Measurements from ENCODE around the gene EZH1. TPM values are rescaled to one million over a fixed set of nuclear protein-coding genes. Genes with fewer than 3 reads are reported as not detected.

EZH1 gene
- total and polyA plus RNA-seq, 2 donors = 18.5 to 38.8 TPM

- peaks cover 25 to 74% of the 10 kb centered on the region in 2 donors for H3K4me1 ChIP-seq (ENCODE audit: control insufficient read depth in 2 of 2, insufficient read depth in 2 of 2, low read length in 2 of 2)
- peak overlapping the region; percentile 60 to 80 for H3K4me3 ChIP-seq (ENCODE audit: low read length in 2 of 2)
- 6% methylated on average over 33 of the region's 33 CpGs for WGBS
- H3K27me3 ChIP-seq (ENCODE audit: control insufficient read depth in 2 of 2, insufficient read depth in 1 of 2, low read length in 1 of 2) = peaks cover 52 to 80% of the 10 kb centered on the region in 2 donors
- H3K27ac ChIP-seq (ENCODE audit: low read depth in 1 of 2, low read length in 1 of 2) = peak overlapping the region; percentile 53 to 57
- no peaks in the 10 kb centered on the region for H3K36me3 ChIP-seq (ENCODE audit: control insufficient read depth in 2 of 2, insufficient read depth in 2 of 2, low read length in 1 of 2)
- H3K9me3 ChIP-seq (ENCODE audit: control insufficient read depth in 2 of 2, insufficient read depth in 1 of 2, low read length in 1 of 2) = peaks cover 2 to 32% of the 10 kb centered on the region in 2 donors
- DNase-seq (ENCODE audit: low read depth in 6 of 9, low spot score in 9 of 9) = peak; percentile 95 to 99 (median 97)
These were observed 67.6 kb downstream of the EZH1 start for GRCh38 chr17:42677012-42677857.

GRCh38 chr17:42676424-42677011 is 68.3 kb downstream of the EZH1 start, which contains the start of gene PLEKHH3:
Gene PLEKHH3, minus strand, starts transcription at chr17:42676994. Its CDS starts 431 bp downstream, at chr17:42676563.
- peaks cover 54 to 80% of the 10 kb centered on the region in 2 donors for H3K27me3 ChIP-seq (ENCODE audit: control insufficient read depth in 2 of 2, insufficient read depth in 1 of 2, low read length in 1 of 2)
- H3K27ac ChIP-seq (ENCODE audit: low read depth in 1 of 2, low read length in 1 of 2) = peak within 1 kb of the TSS; percentile 53 to 57
- peaks cover 2 to 30% of the 10 kb centered on the region in 2 donors for H3K9me3 ChIP-seq (ENCODE audit: control insufficient read depth in 2 of 2, insufficient read depth in 1 of 2, low read length in 1 of 2)
- WGBS = under 1% methylated on average over 51 of the region's 51 CpGs
- DNase-seq (ENCODE audit: low read depth in 6 of 9, low spot score in 9 of 9) = no peak
- H3K36me3 ChIP-seq (ENCODE audit: control insufficient read depth in 2 of 2, insufficient read depth in 2 of 2, low read length in 1 of 2) = no peaks in the 10 kb centered on the region
- H3K4me1 ChIP-seq (ENCODE audit: control insufficient read depth in 2 of 2, insufficient read depth in 2 of 2, low read length in 2 of 2) = peaks cover 23 to 74% of the 10 kb centered on the region in 2 donors
- H3K4me3 ChIP-seq (ENCODE audit: low read length in 2 of 2) = peak within 1 kb of the TSS; percentile 60 to 80

GRCh38 chr17:42675965-42676423 is 68.8 kb downstream of the EZH1 start:
- Histone ChIP-seq H3K27ac (ENCODE audit: low read depth in 1 of 2, low read length in 1 of 2) (peak overlapping the region in 1 of 2 donors; percentile 49), H3K27me3 (ENCODE audit: control insufficient read depth in 2 of 2, insufficient read depth in 1 of 2, low read length in 1 of 2) (peaks cover 56 to 80% of the 10 kb centered on the region in 2 donors), H3K4me3 (ENCODE audit: low read length in 2 of 2) (peak overlapping the region; percentile 58 to 80), H3K4me1 (ENCODE audit: control insufficient read depth in 2 of 2, insufficient read depth in 2 of 2, low read length in 2 of 2) (peaks cover 26 to 75% of the 10 kb centered on the region in 2 donors), H3K36me3 (ENCODE audit: control insufficient read depth in 2 of 2, insufficient read depth in 2 of 2, low read length in 1 of 2) (no peaks in the 10 kb centered on the region), H3K9me3 (ENCODE audit: control insufficient read depth in 2 of 2, insufficient read depth in 1 of 2, low read length in 1 of 2) (peaks cover 2 to 31% of the 10 kb centered on the region in 2 donors)
- 1% methylated on average over 43 of the region's 43 CpGs for WGBS
- DNase-seq (ENCODE audit: low read depth in 6 of 9, low spot score in 9 of 9) = no peak

GRCh38 chr17:42675348-42675964 is 69.4 kb downstream of the EZH1 start:
- H3K27me3 ChIP-seq (ENCODE audit: control insufficient read depth in 2 of 2, insufficient read depth in 1 of 2, low read length in 1 of 2) = peaks cover 61 to 81% of the 10 kb centered on the region in 2 donors
- 3% methylated on average over 27 of the region's 27 CpGs for WGBS
- H3K27ac ChIP-seq (ENCODE audit: low read depth in 1 of 2, low read length in 1 of 2) = no peak overlapping the region
- H3K4me3 ChIP-seq (ENCODE audit: low read length in 2 of 2) = peak overlapping the region; percentile 58 to 80
- peaks cover 2 to 33% of the 10 kb centered on the region in 2 donors for H3K9me3 ChIP-seq (ENCODE audit: control insufficient read depth in 2 of 2, insufficient read depth in 1 of 2, low read length in 1 of 2)
- H3K36me3 ChIP-seq (ENCODE audit: control insufficient read depth in 2 of 2, insufficient read depth in 2 of 2, low read length in 1 of 2) = no peaks in the 10 kb centered on the region
- H3K4me1 ChIP-seq (ENCODE audit: control insufficient read depth in 2 of 2, insufficient read depth in 2 of 2, low read length in 2 of 2) = peaks cover 27 to 78% of the 10 kb centered on the region in 2 donors
- DNase-seq (ENCODE audit: low read depth in 6 of 9, low spot score in 9 of 9) = no peak

- peaks cover 67 to 79% of the 10 kb centered on the region in 2 donors for H3K27me3 ChIP-seq (ENCODE audit: control insufficient read depth in 2 of 2, insufficient read depth in 1 of 2, low read length in 1 of 2)
These were observed 70.0 kb downstream of the EZH1 start for GRCh38 chr17:42674755-42675347.

GRCh38 chr17:42673885-42674754 is 70.7 kb downstream of the EZH1 start:
- H3K4me1 ChIP-seq (ENCODE audit: control insufficient read depth in 2 of 2, insufficient read depth in 2 of 2, low read length in 2 of 2) = peaks cover 27 to 68% of the 10 kb centered on the region in 2 donors
- DNase-seq (ENCODE audit: low read depth in 6 of 9, low spot score in 9 of 9) = no peak
- peaks cover 75 to 81% of the 10 kb centered on the region in 2 donors for H3K27me3 ChIP-seq (ENCODE audit: control insufficient read depth in 2 of 2, insufficient read depth in 1 of 2, low read length in 1 of 2)
- WGBS = 4% methylated on average over 32 of the region's 32 CpGs
- no peaks in the 10 kb centered on the region for H3K36me3 ChIP-seq (ENCODE audit: control insufficient read depth in 2 of 2, insufficient read depth in 2 of 2, low read length in 1 of 2)
- peaks cover 2 to 29% of the 10 kb centered on the region in 2 donors for H3K9me3 ChIP-seq (ENCODE audit: control insufficient read depth in 2 of 2, insufficient read depth in 1 of 2, low read length in 1 of 2)
- no peak overlapping the region for H3K4me3 ChIP-seq (ENCODE audit: low read length in 2 of 2)
- H3K27ac ChIP-seq (ENCODE audit: low read depth in 1 of 2, low read length in 1 of 2) = peak overlapping the region in 1 of 2 donors; percentile 15

More at GRCh38 chr17:42674755-42675347, 70.0 kb downstream of the EZH1 start:
- peak overlapping the region in 1 of 2 donors; percentile 2 for H3K27ac ChIP-seq (ENCODE audit: low read depth in 1 of 2, low read length in 1 of 2)
- DNase-seq (ENCODE audit: low read depth in 6 of 9, low spot score in 9 of 9) = no peak
- H3K4me3 ChIP-seq (ENCODE audit: low read length in 2 of 2) = peak overlapping the region in 1 of 2 donors; percentile 80
- 27% methylated on average over 9 of the region's 9 CpGs for WGBS
- peaks cover 27 to 75% of the 10 kb centered on the region in 2 donors for H3K4me1 ChIP-seq (ENCODE audit: control insufficient read depth in 2 of 2, insufficient read depth in 2 of 2, low read length in 2 of 2)
- H3K36me3 ChIP-seq (ENCODE audit: control insufficient read depth in 2 of 2, insufficient read depth in 2 of 2, low read length in 1 of 2) = no peaks in the 10 kb centered on the region
- peaks cover 2 to 29% of the 10 kb centered on the region in 2 donors for H3K9me3 ChIP-seq (ENCODE audit: control insufficient read depth in 2 of 2, insufficient read depth in 1 of 2, low read length in 1 of 2)

GRCh38 chr17:42673266-42673884 is 71.5 kb downstream of the EZH1 start:
- Histone ChIP-seq H3K27ac (ENCODE audit: low read depth in 1 of 2, low read length in 1 of 2) (no peak overlapping the region), H3K27me3 (ENCODE audit: control insufficient read depth in 2 of 2, insufficient read depth in 1 of 2, low read length in 1 of 2) (peaks cover 78 to 85% of the 10 kb centered on the region in 2 donors), H3K4me1 (ENCODE audit: control insufficient read depth in 2 of 2, insufficient read depth in 2 of 2, low read length in 2 of 2) (peaks cover 24 to 61% of the 10 kb centered on the region in 2 donors), H3K4me3 (ENCODE audit: low read length in 2 of 2) (no peak overlapping the region), H3K36me3 (ENCODE audit: control insufficient read depth in 2 of 2, insufficient read depth in 2 of 2, low read length in 1 of 2) (no peaks in the 10 kb centered on the region), H3K9me3 (ENCODE audit: control insufficient read depth in 2 of 2, insufficient read depth in 1 of 2, low read length in 1 of 2) (peaks cover 2 to 27% of the 10 kb centered on the region in 2 donors)
- DNase-seq (ENCODE audit: low read depth in 6 of 9, low spot score in 9 of 9) = no peak
- WGBS = 41% methylated on average over 30 of the region's 30 CpGs
